Measurements from ENCODE around the gene GPR153.

Gene GPR153

DNA sequence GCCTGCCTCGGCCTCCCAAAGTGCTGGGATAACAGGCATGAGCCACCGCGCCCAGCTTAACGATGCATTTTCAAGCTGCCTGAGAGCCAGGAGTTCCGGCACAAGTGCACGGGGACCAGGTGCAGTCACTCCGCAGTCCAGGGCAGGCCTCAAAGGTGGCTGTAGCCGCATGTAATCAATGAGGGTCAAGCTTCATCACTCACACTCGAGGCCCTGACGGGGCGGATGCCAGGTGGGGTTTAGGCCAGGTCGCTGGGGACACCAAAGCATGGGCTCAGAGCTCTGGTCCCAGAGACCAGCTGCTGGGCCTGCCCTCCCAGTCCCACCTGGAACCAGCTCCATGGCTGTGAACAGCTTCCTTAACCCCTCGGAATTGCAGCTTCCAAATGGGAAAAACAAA lies 26.1 kb upstream of the GPR153 start:
- no peak for DNase-seq (ENCODE audit: low read depth in 2 of 2)

DNA sequence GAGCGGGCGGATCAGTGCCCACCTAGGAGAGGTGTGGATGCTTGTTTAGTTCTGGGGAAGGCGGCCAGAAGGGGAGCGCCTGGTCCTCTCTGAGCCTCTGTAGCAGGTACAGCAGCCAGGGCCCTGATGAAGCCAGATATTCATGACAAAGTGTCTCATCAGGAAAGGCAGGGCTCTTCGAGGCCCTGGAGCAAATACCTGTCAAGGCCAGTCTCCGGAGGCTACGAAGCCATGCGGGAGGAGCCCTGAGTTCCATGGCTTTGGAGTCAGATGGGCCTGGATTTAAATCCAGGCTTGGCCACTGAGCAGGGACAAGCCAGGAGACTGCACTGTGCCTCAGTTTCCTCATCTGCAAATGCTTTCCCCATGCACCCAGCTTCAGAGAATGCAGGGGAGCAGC lies 25.4 kb upstream of the GPR153 start:
- DNase-seq (ENCODE audit: low read depth in 2 of 2): no peak

DNA sequence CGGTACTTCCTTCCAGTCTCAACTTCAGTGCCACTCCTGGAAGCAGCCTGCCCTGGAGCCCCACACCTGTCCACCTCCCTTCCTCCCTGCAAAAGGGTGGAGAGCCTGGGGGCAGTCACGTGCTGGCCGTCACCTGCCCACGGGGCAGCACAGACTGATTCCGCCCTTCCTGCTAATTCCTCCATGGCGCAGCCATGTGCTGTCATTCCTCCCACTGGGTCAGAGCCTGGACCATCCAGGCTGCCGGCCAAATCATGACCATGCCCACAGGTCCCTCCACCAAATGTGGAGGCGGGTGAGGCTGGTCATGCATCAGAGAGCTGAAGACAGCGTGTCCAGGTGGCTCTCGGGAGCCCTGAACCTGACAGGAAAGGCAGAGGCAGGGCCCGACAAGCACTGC lies 24.4 kb upstream of the GPR153 start:
- no peak for DNase-seq (ENCODE audit: low read depth in 2 of 2)

DNA sequence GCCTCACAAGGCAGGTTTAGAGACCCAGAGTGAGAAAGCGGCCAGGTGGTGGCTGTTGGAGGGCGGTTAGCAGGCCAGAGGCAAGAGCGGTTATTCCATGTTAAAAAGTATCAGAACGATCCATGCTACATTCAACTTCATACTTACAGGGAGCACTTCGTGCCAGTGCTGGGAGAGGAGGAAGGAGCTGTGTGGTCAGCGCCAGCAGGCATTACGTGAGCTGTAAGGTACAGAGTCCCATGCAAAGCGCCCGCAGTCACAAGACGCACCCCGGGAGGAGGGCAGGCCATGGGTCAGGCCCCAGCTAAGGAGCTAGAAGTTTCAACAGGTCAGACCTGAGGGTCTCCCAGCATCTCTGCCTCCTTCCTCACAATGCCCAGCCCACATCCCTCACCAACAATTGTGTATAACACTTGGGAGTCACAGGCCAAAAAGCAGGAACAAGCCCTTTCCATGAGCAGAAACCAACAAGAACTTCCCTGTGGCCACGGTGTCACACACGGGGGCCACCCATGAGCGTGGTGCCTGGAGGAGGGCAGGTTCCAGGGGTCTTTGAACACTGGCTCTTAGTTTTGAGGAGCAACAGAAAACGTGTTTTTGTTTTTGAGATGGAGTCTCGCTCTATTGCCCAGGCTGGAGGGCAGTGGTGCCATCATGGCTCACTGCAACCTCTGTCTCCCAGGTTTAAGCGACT lies 21.8 kb upstream of the GPR153 start:
- DNase-seq (ENCODE audit: low read depth in 2 of 2): no peak

DNA sequence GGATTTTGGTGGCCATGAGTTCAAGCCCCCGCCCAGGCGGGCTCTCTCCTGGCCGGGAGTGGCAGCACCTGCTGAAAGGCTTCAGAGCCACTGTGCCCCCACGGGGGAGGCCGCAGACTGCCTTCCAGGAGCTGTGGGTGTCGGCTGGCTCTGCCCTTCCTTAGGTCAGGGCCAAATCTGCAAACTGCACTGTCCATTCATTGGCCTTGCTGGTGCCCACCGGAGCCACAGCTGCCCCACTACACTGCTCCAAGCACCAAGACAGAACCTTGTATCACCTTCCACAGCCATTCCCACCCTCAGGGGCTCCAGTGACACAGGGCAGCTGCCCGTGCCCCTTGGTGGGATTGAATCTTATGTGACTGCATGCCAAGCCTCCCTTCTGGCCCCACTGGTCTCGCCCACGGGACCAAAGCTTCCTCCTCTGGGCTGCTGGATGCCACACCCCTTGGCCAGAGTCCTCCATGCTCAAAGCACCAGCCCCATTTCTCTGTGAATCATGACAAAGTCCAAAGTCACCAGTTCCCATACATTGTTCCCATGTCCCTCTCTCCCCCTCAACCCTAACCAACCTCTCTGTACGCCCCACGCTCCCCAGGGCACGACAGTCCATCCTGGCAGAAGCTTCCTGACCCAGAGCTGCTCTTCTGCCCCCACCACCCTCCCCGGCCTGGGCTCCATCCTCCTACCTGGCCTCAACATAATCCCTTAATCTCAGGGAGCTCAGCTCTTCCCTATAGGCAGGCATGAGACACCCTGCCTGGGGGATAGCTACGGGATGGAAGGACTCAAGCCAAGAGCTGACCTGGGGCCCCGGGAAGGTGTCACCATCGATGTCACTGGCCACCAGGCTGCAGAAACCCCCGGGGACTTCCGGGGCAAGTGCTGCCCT lies 20.9 kb upstream of the GPR153 start:
- DNase-seq (ENCODE audit: low read depth in 2 of 2): no peak

DNA sequence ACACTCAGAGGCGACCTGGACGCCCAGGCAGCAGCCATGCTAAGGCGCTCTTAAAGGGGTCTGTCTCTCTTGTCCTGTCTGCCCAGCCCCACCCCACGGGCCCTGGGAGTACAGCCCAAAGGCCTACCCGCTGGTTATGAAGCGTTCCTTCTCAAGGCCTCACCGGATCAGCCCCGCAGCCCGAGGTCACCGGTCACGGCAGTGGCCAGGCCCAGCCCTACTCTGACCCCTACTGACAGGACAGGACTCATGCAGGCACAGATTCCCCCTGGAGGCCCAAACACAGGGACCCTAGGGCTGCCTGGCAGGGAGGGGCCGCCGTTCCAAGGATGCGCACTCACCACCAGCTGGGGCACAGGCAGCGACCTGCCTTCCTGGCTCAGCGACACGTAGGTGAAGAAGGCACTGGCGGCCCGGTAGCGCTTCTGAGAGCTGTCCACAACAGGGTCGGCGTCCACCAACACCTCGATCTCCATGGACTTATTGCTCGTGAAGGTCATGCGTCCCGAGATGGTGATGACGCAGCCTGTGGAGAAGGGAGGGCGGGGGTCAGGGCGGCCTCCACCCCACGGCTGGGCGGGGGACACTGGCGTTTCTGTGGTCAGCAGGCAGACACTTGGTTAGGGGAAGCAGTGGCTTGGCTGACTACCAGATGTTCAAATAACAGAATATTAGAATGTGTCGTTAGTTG lies 20.0 kb upstream of the GPR153 start:
- DNase-seq (ENCODE audit: low read depth in 2 of 2): no peak

DNA sequence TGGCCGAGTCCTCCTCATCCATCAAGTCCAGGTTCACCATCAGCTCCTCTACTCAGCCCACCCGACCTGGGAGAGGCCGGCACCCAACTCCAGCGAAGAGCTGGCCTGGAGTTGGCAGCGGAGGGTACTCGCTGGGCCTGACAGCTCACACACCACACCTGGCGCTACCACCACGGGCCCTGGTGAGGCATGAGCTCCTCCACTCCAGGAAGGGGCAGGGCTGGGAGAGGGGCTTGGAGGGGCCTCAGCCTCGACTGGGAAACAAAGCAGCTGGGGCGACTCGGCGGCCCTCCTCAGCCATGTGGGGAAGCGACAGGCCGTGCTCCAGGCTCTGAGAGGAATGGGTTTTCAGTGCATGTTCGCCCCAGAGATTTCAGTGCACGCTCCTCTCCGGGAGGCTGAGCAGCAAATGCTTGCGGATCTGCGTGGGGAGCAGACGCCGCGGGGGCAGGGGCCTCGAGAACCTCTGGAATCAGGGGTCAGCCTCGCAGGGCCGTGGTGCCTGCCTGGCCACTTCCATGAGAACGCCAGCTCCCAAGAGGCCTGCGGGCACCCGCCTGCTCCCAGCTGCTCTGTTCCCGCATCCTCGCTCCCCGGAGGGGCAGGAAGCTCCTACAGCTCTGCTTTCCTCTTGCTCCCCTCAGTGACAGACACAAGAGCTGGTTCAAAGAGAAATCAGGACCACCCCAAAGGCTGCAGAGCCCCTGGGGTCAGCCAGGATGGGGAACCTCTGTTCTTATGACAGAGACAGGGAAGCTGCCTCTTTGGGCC lies 18.9 kb upstream of the GPR153 start:
- no peak for DNase-seq (ENCODE audit: low read depth in 2 of 2)

DNA sequence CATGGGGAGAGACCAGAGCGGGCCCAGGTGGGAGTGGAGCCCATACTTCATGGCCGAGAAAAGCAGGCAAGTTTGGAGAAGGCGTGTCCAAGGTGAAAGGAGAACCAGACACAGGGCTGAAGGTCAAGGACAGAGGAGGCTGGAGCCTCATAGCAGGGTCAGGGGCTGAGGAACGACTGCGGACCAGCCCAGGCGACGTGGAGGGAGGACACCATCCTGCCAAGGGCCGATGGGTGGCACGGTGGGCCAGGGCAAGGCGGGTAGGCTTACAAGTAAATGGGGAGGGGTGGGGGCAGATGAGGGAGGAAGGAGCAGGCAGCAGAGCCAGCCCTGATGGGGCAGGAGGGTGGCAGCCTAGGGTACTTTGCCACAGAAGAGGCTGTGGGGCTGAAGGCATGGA lies 18.2 kb upstream of the GPR153 start:
- DNase-seq (ENCODE audit: low read depth in 2 of 2): no peak

DNA sequence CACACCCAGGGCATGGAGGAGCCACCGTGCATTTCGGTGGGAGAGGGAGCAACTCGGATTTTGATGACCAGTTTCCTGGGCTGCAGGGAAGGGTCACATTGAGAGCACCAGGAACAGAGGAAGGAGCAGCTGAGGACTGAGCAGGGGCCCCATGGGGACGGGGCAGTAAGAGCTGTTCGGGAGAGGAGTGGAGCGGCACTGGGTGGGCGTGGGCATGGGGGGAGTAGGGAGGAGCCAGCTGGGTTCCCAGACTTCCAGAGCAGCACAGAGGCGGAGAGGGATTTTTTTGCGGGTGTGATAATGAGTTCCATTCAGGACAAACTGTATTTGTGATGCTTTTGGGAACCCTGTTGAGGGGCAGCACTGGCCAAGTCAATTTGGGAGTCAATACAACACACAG lies 17.4 kb upstream of the GPR153 start:
- DNase-seq (ENCODE audit: low read depth in 2 of 2): no peak

DNA sequence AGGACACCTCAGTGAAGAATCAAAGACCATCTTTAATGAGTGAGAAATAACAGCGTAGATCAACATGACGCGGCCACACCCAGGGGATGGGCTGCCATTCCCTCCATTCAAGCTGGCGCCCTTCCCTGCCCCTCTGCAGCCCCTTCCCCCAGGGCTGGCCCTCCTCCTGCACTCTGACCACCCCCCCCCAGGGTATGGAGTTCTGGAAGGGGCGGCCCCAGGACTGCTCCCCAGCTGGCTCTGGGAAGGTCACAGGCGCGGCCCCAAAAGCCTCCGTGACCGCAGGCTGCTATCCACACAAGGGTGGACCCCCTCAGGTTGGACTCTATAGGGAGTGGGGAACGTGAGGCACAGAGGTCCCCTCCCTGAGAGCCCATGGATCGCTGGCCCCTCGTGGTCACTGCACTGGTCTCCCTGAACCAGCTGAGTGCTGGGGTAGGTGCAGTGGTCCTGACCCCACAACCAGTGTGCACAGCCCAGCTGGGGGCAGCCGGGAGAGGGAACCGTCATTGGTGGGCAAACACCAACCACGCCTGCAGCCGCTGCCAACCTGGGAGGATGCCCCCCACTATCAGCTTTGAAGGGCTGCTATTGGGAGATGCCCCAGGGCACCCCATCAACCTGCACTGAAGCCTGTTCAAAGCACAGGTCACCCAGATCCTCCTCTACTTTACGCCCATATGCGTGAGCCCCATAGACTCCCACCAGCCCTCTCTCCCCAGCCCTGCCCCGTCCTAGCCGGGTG lies 16.1 kb upstream of the GPR153 start:
- DNase-seq (ENCODE audit: low read depth in 2 of 2): no peak

DNA sequence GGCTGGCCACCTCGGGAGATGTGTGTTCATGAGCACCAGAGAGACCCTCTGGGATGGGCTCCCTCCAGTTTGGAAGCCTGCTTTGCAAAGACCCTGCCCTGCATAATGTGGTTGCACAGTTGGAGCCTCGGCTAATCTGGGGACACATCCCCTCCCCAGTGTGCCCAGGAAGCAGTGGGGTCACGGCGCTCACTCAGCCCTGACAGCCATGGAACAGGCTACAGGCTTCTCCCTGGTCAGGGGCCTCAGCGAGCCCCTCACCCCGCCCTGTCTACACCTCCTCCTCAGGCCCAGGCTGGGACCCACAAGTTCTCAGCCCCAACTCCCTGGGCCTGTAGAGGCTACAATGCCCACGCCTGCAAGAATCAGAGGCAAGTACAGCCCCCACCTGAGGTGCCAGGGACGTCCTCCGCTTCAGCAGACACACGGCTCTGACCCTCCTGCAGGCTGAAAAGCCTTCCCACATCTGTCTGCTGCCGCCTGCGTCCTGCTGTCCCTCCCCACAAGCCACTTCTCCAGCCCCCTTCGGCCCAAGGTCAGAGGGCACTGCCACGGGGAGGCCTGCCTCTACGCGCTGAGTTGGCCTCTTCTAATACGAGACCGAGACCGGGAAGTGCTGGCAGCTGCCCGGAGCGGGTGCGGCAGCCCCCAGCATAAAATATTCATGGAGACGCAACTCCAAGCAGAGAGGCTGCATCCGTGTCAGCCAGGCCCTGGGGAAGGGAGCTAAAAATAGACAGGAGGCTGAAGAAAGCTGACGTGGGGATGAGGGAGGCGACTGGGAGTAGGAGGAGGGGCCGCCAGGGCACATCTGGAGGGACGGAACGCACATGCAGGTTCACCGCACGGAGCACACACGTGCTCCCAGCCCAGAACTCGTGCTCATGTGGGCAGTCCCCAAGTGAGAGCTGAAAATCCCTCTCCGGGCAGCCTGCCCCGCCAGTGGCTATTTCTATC lies 15.2 kb upstream of the GPR153 start:
- DNase-seq (ENCODE audit: low read depth in 2 of 2): no peak

DNA sequence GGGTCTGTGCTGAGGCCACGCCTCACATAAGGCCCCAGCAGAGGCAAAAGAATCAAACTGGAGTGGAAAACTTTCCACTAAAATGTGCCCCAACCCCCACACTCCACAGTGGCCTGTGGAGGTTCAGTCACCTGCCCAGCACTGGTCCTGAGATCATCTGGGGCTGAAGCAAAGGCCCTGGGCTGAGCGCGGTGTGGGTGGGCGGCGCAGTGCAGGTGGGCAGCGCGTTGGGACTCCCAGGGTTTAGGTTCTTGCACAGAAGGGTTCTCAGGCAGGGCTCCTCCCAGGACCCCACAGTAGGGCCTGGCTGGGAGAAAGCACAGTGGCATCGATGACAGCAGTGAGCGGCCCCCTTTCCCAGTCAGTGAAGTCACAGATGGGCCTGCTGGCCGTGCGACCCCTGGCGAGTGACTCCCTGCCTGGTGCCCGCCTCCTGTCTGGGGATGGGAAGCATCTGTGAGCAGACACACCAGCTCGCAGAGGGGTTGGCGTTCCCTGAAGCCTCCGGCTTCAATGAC lies 13.8 kb upstream of the GPR153 start:
- DNase-seq (ENCODE audit: low read depth in 2 of 2): no peak

DNA sequence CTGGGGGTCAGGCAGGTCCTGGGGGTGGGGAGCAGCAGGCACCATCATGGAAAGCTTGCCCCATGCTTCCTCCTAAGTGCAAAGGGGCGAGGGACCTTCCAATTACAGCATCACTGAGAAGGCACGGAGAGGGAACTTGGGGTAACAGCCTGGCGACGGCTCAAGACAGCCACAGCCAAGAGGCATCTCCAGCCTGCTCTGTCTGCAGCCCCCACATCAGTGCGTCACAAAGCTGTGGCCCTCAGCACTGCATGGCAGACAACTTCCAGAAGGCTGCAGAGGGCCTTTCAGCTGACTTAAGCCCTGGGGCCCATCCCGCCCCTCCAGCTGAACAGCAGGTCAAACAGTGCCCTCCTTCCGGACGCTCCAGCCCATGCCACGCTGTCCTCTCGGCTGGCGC lies 13.2 kb upstream of the GPR153 start:
- no peak for DNase-seq (ENCODE audit: low read depth in 2 of 2)

DNA sequence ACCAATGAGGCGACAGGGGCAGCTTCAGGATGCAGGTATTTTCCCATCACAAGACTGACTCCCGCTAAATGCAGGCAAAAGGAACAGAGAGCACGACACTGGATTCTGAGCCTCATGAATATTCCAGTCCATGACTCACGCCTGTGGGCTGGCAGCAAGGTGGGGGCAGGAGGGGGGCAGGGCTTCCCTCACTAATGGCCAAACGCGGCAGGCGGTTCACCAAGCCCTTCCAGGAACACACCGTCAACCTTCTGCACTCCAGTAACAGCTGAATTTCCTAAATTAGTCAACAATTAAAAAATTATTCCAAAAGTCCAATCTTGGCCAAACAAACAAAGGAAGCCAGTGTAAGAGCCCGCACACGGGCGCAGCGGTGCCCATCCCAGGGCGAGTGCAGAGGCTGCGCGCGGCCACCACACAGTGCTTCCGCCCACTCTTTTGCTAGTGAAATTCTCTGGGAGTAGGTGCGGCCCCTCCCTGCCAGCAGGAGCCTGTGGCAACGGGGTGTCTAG lies 12.5 kb upstream of the GPR153 start:
- no peak for DNase-seq (ENCODE audit: low read depth in 2 of 2)

DNA sequence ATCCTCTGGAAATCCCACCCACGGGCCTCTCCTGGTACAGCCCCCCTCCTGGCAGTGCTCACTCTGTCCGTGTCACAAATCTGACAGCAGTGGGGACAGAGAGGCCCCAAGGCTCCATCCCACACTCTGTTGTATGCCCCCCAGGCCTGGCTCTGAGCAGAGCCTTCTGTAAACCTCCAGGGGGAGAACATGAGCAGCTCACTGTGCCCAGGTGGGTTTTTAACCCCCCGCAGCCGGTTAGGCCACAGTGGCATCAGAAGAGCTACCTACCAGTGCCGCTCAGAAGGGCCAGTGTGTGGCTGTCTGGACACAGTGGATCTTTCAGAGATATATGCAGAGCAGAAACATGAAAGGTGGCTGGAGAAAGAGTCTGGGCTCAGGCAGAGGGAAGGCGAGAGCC lies 12.0 kb upstream of the GPR153 start:
- no peak for DNase-seq (ENCODE audit: low read depth in 2 of 2)

DNA sequence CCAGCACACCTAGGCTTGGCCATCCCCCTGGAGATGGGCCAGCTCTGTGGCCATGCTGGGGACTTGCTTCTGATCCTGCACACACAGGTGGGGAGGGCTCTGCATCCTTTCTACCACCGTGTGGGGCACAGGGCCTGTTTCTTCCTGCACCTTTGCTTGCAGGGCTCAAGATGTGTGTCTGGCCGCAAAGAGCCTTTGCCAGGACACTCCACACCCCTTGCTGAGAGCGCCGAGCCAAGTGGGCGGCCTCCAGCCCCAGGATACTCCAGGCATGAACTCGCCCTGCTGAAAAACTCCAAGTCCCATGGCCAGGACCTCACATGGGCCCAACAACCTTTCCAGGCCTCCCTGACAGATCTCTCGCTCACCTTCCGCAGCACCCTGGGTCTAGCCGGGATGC lies 11.6 kb upstream of the GPR153 start:
- DNase-seq (ENCODE audit: low read depth in 2 of 2): no peak

DNA sequence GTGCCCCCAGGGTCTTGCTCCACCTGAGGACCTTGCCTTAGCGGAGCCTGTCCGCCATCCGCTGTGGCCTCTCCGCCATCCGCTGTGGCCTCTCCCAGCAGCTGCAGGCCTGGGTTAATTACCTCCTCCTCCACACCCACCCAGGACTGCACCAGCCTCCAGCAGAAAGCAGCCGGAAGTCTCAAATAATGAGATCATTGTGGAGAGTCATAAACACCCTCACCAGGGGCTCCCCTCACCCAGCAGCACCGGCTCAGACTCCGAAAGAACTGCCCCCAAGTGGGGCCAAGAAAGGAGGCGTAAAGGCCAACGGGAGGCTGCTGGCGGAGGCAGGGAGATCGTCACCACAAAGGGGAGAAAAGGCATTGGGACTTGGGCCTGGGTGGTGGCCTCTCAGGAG lies 10.7 kb upstream of the GPR153 start:
- no peak for DNase-seq (ENCODE audit: low read depth in 2 of 2)

DNA sequence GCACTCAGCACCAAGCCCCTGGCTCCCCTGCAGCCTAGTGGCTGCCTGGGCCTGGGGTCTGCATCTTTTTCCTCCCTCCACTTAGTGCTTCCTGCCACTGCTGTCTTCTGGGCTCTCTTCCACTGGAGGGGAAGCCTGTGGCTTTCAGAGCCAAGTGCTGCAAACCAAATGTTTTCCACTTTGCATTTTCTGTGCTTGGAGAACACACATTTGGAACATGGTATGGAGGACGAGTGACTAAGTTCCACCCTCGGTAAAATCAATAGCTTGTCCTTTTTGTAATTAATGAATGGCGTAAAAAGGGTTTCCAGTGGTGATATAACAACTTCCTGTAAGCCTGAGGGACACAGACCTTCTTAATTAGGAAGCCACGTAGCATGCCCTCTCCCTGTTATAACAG lies 10.1 kb upstream of the GPR153 start:
- DNase-seq (ENCODE audit: low read depth in 2 of 2): no peak

DNA sequence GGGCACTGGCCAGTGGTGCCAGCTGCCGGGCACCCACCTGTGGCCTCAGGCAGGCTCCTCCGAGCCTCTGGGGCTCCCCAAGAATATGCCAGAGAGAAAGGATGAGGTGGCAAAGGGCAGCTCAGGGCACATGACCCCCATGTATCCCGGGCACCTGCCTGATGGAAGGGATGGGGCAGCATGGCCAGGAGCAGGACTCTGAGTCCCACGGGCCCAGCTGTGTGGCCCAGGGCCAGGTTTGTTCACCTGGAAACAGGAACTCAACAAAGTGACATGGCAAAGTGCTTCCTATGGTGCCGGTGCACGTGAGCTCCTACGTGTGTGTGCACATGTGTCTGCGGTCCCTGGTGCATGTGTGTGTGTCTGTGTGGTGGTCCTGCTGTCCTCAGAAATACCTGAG lies 9.5 kb upstream of the GPR153 start:
- no peak for DNase-seq (ENCODE audit: low read depth in 2 of 2)
